Measurements from ENCODE around the gene MAT2A. TPM values are rescaled to one million over a fixed set of nuclear protein-coding genes. Genes with fewer than 3 reads are reported as not detected.
"Not testable (repeated sequence)": the region's sequence is repeated elsewhere in the genome, so short reads cannot be mapped to it uniquely, and the experiment has no call there.

The MAT2A gene
- total RNA-seq, 1 donor from 2014 or later = 281 TPM

GRCh38 chr2:85589181-85589580 lies 50.2 kb downstream of the MAT2A start:
- H3K9me3 Mint-ChIP-seq (ENCODE audit: low read depth) = no peaks in the 10 kb centered on the region
- peaks cover 26% of the 10 kb centered on the region for H3K4me1 Mint-ChIP-seq (ENCODE audit: low read depth)
- TF ChIP-seq CTCF (IDR thresholded peaks at IDR 0.05; ENCODE audit: unreplicated experiment) = no peak
- H3K36me3 Mint-ChIP-seq (ENCODE audit: insufficient read depth) = no peaks in the 10 kb centered on the region
- no peaks in the 10 kb centered on the region for H3K27me3 Mint-ChIP-seq
- no peak for DNase-seq (ENCODE audit: low spot score, unreplicated experiment)
- no peak overlapping the region for H3K4me3 Mint-ChIP-seq (ENCODE audit: low read depth)
- H3K27ac Mint-ChIP-seq = no peak overlapping the region

GRCh38 chr2:85589982-85590791 lies 51.2 kb downstream of the MAT2A start:
- H3K4me1 Mint-ChIP-seq (ENCODE audit: low read depth) = peaks cover 30% of the 10 kb centered on the region
- DNase-seq (ENCODE audit: low spot score, unreplicated experiment) = no peak
- H3K36me3 Mint-ChIP-seq (ENCODE audit: insufficient read depth) = no peaks in the 10 kb centered on the region
- H3K27me3 Mint-ChIP-seq = no peaks in the 10 kb centered on the region
- TF ChIP-seq CTCF (IDR thresholded peaks at IDR 0.05; ENCODE audit: unreplicated experiment) = no peak
- H3K27ac Mint-ChIP-seq = peak overlapping the region; percentile 88
- no peaks in the 10 kb centered on the region for H3K9me3 Mint-ChIP-seq (ENCODE audit: low read depth)
- H3K4me3 Mint-ChIP-seq (ENCODE audit: low read depth) = no peak overlapping the region

GRCh38 chr2:85590950-85591349 lies 52.0 kb downstream of the MAT2A start:
- H3K4me1 Mint-ChIP-seq (ENCODE audit: low read depth) = peaks cover 28% of the 10 kb centered on the region
- TF ChIP-seq CTCF (IDR thresholded peaks at IDR 0.05; ENCODE audit: unreplicated experiment) = no peak
- no peaks in the 10 kb centered on the region for H3K27me3 Mint-ChIP-seq
- H3K36me3 Mint-ChIP-seq (ENCODE audit: insufficient read depth) = no peaks in the 10 kb centered on the region
- H3K9me3 Mint-ChIP-seq (ENCODE audit: low read depth) = no peaks in the 10 kb centered on the region
- no peak overlapping the region for H3K4me3 Mint-ChIP-seq (ENCODE audit: low read depth)
- peak overlapping the region; percentile 31 for H3K27ac Mint-ChIP-seq
- no peak for DNase-seq (ENCODE audit: low spot score, unreplicated experiment)

GRCh38 chr2:85591563-85591962 lies 52.6 kb downstream of the MAT2A start:
- no peak for TF ChIP-seq CTCF (IDR thresholded peaks at IDR 0.05; ENCODE audit: unreplicated experiment)
- H3K4me1 Mint-ChIP-seq (ENCODE audit: low read depth) = peaks cover 30% of the 10 kb centered on the region
- no peak for DNase-seq (ENCODE audit: low spot score, unreplicated experiment)
- H3K27ac Mint-ChIP-seq = no peak overlapping the region
- no peaks in the 10 kb centered on the region for H3K9me3 Mint-ChIP-seq (ENCODE audit: low read depth)
- H3K36me3 Mint-ChIP-seq (ENCODE audit: insufficient read depth) = no peaks in the 10 kb centered on the region
- no peak overlapping the region for H3K4me3 Mint-ChIP-seq (ENCODE audit: low read depth)
- no peaks in the 10 kb centered on the region for H3K27me3 Mint-ChIP-seq

GRCh38 chr2:85592299-85592698 lies 53.3 kb downstream of the MAT2A start:
- H3K4me1 Mint-ChIP-seq (ENCODE audit: low read depth) = peaks cover 30% of the 10 kb centered on the region
- not testable (repeated sequence) for H3K9me3 Mint-ChIP-seq (ENCODE audit: low read depth); DNase-seq (ENCODE audit: low spot score, unreplicated experiment); H3K27me3 Mint-ChIP-seq; H3K36me3 Mint-ChIP-seq (ENCODE audit: insufficient read depth); H3K4me3 Mint-ChIP-seq (ENCODE audit: low read depth); H3K27ac Mint-ChIP-seq

GRCh38 chr2:85593023-85593422 lies 54.1 kb downstream of the MAT2A start:
- no peak for TF ChIP-seq CTCF (IDR thresholded peaks at IDR 0.05; ENCODE audit: unreplicated experiment)
- no peak overlapping the region for H3K27ac Mint-ChIP-seq
- H3K4me1 Mint-ChIP-seq (ENCODE audit: low read depth) = peaks cover 26% of the 10 kb centered on the region
- DNase-seq (ENCODE audit: low spot score, unreplicated experiment) = no peak
- H3K36me3 Mint-ChIP-seq (ENCODE audit: insufficient read depth) = no peaks in the 10 kb centered on the region
- no peak overlapping the region for H3K4me3 Mint-ChIP-seq (ENCODE audit: low read depth)
- no peaks in the 10 kb centered on the region for H3K27me3 Mint-ChIP-seq
- H3K9me3 Mint-ChIP-seq (ENCODE audit: low read depth) = no peaks in the 10 kb centered on the region
